ENCODE results near the gene KRT14.
"Not testable (repeated sequence)": the region's sequence is repeated elsewhere in the genome, so short reads cannot be mapped to it uniquely, and the experiment has no call there.

GRCh38 chr17:41542786-41543185 lies 43.9 kb downstream of the KRT14 start:
- TF ChIP-seq CTCF, POLR2A (IDR thresholded peaks at IDR 0.05): not testable (repeated sequence)

All from heart left ventricle (tissue), 13 donors.